ENCODE data around the gene KLKB1.

The KLKB1 gene

GRCh38 chr4:186193851-186194250 is 33.5 kb upstream of the KLKB1 start:
- no peak for TF ChIP-seq CTCF (conservative IDR thresholded peaks at IDR 0.05; ENCODE audit: low read depth, low read length)
- no peak for DNase-seq (ENCODE audit: low read depth)
- H3K4me3 ChIP-seq (ENCODE audit: low read depth, low read length) = no peak overlapping the region

- no peak for DNase-seq (ENCODE audit: low read depth)
- no peak overlapping the region for H3K4me3 ChIP-seq (ENCODE audit: low read depth, low read length)
- TF ChIP-seq CTCF (conservative IDR thresholded peaks at IDR 0.05; ENCODE audit: low read depth, low read length) = no peak
These were observed 31.2 kb upstream of the KLKB1 start for GRCh38 chr4:186196063-186196462.

- no peak overlapping the region for H3K4me3 ChIP-seq (ENCODE audit: low read depth, low read length)
- no peak for DNase-seq (ENCODE audit: low read depth)
- TF ChIP-seq CTCF (conservative IDR thresholded peaks at IDR 0.05; ENCODE audit: low read depth, low read length) = no peak
These were observed 26.8 kb upstream of the KLKB1 start for GRCh38 chr4:186200516-186200915.

GRCh38 chr4:186201010-186201409 is 26.3 kb upstream of the KLKB1 start:
- TF ChIP-seq CTCF (conservative IDR thresholded peaks at IDR 0.05; ENCODE audit: low read depth, low read length) = no peak

GRCh38 chr4:186201535-186202230 is 25.6 kb upstream of the KLKB1 start:
- TF ChIP-seq CTCF (conservative IDR thresholded peaks at IDR 0.05; ENCODE audit: low read depth, low read length) = peak; percentile 75
- DNase-seq (ENCODE audit: low read depth) = peak; percentile 53
- H3K4me3 ChIP-seq (ENCODE audit: low read depth, low read length) = no peak overlapping the region

More at GRCh38 chr4:186201010-186201409, 26.3 kb upstream of the KLKB1 start:
- H3K4me3 ChIP-seq (ENCODE audit: low read depth, low read length) = no peak overlapping the region
- no peak for DNase-seq (ENCODE audit: low read depth)

GRCh38 chr4:186202490-186203140 is 24.7 kb upstream of the KLKB1 start:
- TF ChIP-seq CTCF (conservative IDR thresholded peaks at IDR 0.05; ENCODE audit: low read depth, low read length) = no peak
- no peak for DNase-seq (ENCODE audit: low read depth)
- no peak overlapping the region for H3K4me3 ChIP-seq (ENCODE audit: low read depth, low read length)

- no peak for TF ChIP-seq CTCF (conservative IDR thresholded peaks at IDR 0.05; ENCODE audit: low read depth, low read length)
- no peak for DNase-seq (ENCODE audit: low read depth)
- H3K4me3 ChIP-seq (ENCODE audit: low read depth, low read length) = no peak overlapping the region
These were observed 23.9 kb upstream of the KLKB1 start for GRCh38 chr4:186203406-186203805.
